BLaER1 (cell line): ENCODE measurements around the gene EPHX1.
"Not testable (repeated sequence)": the region's sequence is repeated elsewhere in the genome, so short reads cannot be mapped to it uniquely, and the experiment has no call there.

ENCODE experiments used
- H3K27ac ChIP-seq: shearing (Covaris generic); formaldehyde crosslinking; 2 replicates; pipeline ENCODE4 v1.8.1; 2022
- H3K27me3 ChIP-seq: shearing (Covaris generic); formaldehyde crosslinking; 2 replicates; pipeline ENCODE4 v1.8.1; 2022
- H3K36me3 ChIP-seq: shearing (Covaris generic); formaldehyde crosslinking; 2 replicates; pipeline ENCODE4 v1.8.1; 2022
- H3K4me1 ChIP-seq: shearing (Covaris generic); formaldehyde crosslinking; 2 replicates; pipeline ENCODE4 v1.8.1; 2022
- H3K4me2 ChIP-seq: shearing (Covaris generic); formaldehyde crosslinking; 2 replicates; pipeline ENCODE4 v1.8.1; 2022
- H3K4me3 ChIP-seq: shearing (Covaris generic); formaldehyde crosslinking; 2 replicates; pipeline ENCODE4 v1.8.1; 2022
- H3K9ac ChIP-seq: shearing (Covaris generic); formaldehyde crosslinking; 2 replicates; pipeline ENCODE4 v1.8.1; 2022
- H3K9me3 ChIP-seq: shearing (Covaris generic); formaldehyde crosslinking; 2 replicates; pipeline ENCODE4 v1.8.1; 2022
- H4K20me1 ChIP-seq: shearing (Covaris generic); formaldehyde crosslinking; 2 replicates; pipeline ENCODE4 v1.8.1; 2022
- Cebpa-rat ChIP-seq: shearing (Covaris generic); IDR thresholded peaks from 2 replicates; pipeline ENCODE4 v1.8.1; 2022

EPHX1 gene

DNA sequence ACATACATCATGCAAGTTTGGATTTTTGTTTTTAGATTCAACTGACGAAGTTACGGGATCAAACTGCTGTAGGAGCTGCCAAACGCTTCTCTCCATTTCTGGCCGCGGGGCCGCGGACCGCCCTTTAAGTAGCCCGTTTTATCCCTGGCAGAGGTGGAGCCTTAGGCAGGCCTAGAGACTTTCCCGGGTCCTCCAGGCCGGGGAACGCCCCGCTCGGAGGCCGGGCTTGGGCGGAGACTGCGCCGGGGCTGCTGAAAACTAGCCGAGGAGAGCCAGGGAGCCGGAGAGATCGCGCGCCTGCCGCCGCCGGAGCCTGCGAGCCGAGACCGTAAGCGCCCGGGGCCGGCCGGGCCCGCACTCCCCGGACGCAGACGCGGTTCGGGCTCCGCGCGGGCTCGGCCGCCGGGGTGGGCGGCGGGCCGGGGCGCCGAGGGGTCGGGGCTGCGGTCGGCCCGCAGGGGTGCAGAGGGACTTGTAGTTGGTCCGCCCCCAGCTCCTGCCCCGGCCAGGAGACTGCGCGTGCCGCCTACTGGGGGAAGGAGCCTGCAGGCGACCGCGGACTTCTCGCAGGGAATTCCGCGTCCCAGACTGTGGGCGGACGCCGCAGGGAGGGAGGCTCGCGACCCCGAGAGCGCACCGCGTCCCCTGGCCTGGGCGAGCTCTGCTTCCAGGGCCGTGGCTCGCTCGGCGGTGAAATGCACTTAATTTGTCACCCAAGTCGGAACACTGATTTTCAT, at the start of gene EPHX1:
TSS of gene EPHX1 (plus strand) at position 283 of the 737 bp plus-strand sequence. CDS start 18,606 bp downstream, outside the sequence.
- Histone ChIP-seq H4K20me1 (peaks cover 20% of the 10 kb centered on the region; the same call in 1 of the 2 replicates), H3K27ac (peak within 1 kb of the TSS; percentile 61), H3K4me2 (peak within 1 kb of the TSS; percentile 95), H3K4me1 (peaks cover 26% of the 10 kb centered on the region), H3K27me3 (no peaks in the 10 kb centered on the region; the same call in 1 of the 2 replicates), H3K9ac (peak within 1 kb of the TSS; percentile 80), H3K9me3 (no peaks in the 10 kb centered on the region), H3K4me3 (peak within 1 kb of the TSS; percentile 79), H3K36me3 (no peaks in the 10 kb centered on the region)
- TF ChIP-seq Cebpa-rat, result no peak

DNA sequence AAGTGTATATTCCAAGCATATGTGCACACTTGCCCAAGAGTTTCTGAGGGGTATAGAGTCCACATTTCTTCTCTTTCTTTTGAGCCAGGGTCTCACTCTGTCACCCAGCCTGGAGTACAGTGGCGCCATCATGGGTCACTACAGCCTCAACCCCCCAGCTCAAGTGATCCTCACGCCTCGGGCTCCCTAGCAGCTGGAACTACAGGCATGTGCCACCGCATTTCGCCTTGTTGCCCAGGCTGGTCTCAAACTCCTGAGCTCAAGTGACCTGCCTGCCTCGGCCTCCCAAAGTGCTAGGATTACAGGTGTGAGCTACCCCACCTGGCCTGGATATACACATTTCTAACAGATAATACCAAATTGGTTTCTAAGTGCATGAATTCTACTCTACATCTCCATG, 49.4 kb upstream of the EPHX1 start:
- no peak overlapping the region for H3K9ac ChIP-seq
- TF ChIP-seq Cebpa-rat, result no peak
- H3K4me3 ChIP-seq, result no peak overlapping the region

DNA sequence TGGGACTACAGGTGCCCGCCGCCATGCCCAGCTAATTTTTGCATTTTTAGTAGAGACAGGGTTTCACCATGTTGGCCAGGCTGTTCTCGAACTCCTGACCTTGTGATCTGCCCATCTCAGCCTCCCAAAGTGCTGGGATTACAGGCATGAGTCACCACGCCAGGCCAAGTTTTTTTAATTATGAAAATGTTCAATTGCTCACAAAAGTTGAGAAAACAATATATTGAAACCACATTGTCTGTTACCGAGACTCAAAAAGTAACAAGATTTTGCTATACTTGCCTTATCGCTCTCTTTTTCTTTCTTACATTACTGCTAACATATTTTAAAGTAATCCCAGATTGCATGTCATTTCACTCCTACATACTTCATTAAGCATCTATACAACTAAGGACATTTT, 48.5 kb upstream of the EPHX1 start:
- H4K20me1 ChIP-seq, H3K36me3 ChIP-seq, H3K9ac ChIP-seq, H3K4me3 ChIP-seq, H3K27ac ChIP-seq, H3K27me3 ChIP-seq, H3K4me2 ChIP-seq, H3K9me3 ChIP-seq: not testable (repeated sequence)
- peaks cover 20% of the 10 kb centered on the region for H3K4me1 ChIP-seq

More for the DNA sequence above, 49.4 kb upstream of the EPHX1 start:
- H3K27ac ChIP-seq, result no peak overlapping the region
- H3K36me3 ChIP-seq, result no peaks in the 10 kb centered on the region
- H3K27me3 ChIP-seq, result no peaks in the 10 kb centered on the region
- H3K4me2 ChIP-seq, result no peak overlapping the region
- H3K4me1 ChIP-seq, result peaks cover 21% of the 10 kb centered on the region
- H4K20me1 ChIP-seq, result no peaks in the 10 kb centered on the region
- no peaks in the 10 kb centered on the region for H3K9me3 ChIP-seq

DNA sequence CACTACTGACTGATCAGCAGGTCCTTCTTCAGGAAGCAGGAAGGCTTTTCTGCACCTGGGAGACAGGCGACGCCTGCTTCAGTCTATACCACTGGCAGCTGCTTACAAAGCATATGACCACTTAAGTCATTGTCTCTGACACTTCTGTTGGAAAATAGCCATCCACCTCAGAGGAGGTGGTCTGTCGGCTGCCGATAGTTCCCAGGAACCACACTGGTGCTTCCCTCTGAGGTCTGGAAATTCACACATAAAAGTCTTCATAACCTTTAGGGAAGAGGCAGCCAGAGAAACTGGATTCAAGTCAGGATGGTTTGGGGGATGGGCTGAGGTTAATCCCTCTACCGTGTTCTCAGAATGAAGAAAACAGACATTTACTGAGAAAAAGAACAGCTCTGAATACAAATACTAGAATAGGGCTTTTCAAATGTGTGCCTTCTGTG, 47.9 kb upstream of the EPHX1 start:
- Histone ChIP-seq H3K27ac (no peak overlapping the region), H3K4me2 (no peak overlapping the region), H3K9ac (no peak overlapping the region)

DNA sequence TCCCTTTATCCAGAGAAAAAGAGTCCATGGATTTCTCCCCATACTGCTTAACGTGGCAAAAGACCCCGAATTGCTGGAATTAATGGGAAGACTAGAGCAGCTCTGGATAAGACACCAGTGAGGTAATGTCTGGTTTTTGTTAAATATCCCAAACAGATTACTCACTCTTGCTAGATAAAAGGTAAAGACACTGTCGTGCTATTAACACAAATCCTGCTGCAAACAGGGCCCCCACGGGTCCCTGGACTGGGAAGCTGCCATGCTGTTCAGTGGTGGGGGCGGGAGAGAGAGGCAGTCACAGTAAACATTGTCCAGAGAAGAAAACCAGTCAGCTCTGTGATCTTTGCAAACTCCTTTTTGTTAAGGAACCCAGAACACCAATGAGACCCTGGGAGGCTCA, 47.5 kb upstream of the EPHX1 start:
- no peaks in the 10 kb centered on the region for H3K9me3 ChIP-seq
- no peaks in the 10 kb centered on the region for H4K20me1 ChIP-seq
- no peaks in the 10 kb centered on the region for H3K36me3 ChIP-seq
- H3K4me3 ChIP-seq, result no peak overlapping the region
- H3K4me2 ChIP-seq, result no peak overlapping the region
- H3K27me3 ChIP-seq, result no peaks in the 10 kb centered on the region
- no peak for TF ChIP-seq Cebpa-rat
- no peak overlapping the region for H3K27ac ChIP-seq
- peaks cover 31% of the 10 kb centered on the region for H3K4me1 ChIP-seq
- no peak overlapping the region for H3K9ac ChIP-seq

More for the DNA sequence above, 47.9 kb upstream of the EPHX1 start:
- Histone ChIP-seq H4K20me1 (no peaks in the 10 kb centered on the region), H3K4me1 (peaks cover 27% of the 10 kb centered on the region), H3K36me3 (no peaks in the 10 kb centered on the region), H3K4me3 (no peak overlapping the region), H3K27me3 (no peaks in the 10 kb centered on the region), H3K9me3 (no peaks in the 10 kb centered on the region)
- TF ChIP-seq Cebpa-rat, result no peak

DNA sequence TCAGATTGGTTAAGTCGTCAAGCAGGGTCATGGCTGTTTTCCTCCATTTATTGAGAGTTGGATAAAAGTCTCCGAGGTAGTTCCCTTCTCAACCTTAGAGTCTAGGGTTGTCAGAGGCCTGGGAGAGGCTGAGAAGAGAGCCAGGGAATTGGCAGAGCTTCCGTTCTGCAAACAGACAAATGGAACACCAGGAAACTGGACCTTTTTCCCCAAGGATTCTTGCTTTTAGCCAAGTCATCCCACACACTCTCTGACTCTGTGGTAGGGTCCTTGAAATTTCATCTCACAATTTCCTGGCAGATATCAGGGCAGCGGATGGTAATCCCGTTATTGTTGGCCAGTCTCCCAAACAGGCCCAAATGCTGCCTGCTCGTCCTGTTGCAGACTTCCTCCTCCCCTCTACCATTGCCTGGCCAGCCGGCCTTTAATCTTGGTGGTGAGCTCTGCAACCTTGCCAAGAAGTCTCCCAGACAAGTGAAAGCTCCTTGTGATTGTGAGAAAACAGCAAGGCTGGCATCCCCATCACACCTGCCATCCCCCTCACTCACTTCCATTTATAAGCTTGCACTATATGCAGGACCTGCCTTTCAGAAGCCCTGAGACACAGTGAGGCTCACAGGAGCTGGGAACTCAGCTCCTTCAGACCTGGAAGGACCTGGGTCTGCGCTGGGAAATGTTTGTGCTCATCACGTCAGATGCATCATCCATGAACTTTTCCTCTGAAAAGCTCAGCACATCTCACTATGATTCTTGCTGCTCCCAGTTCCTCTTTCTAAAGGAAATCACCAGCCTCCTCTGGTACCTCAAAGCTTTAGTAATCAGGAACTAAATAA, 46.0 kb upstream of the EPHX1 start:
- H3K27ac ChIP-seq, result no peak overlapping the region
- H3K4me2 ChIP-seq, result peak overlapping the region; percentile 18
- no peak overlapping the region for H3K9ac ChIP-seq
- TF ChIP-seq Cebpa-rat, result no peak
- no peaks in the 10 kb centered on the region for H3K27me3 ChIP-seq
- peaks cover 37% of the 10 kb centered on the region for H3K4me1 ChIP-seq
- no peak overlapping the region for H3K4me3 ChIP-seq
- no peaks in the 10 kb centered on the region for H4K20me1 ChIP-seq
- no peaks in the 10 kb centered on the region for H3K36me3 ChIP-seq
- H3K9me3 ChIP-seq, result no peaks in the 10 kb centered on the region

DNA sequence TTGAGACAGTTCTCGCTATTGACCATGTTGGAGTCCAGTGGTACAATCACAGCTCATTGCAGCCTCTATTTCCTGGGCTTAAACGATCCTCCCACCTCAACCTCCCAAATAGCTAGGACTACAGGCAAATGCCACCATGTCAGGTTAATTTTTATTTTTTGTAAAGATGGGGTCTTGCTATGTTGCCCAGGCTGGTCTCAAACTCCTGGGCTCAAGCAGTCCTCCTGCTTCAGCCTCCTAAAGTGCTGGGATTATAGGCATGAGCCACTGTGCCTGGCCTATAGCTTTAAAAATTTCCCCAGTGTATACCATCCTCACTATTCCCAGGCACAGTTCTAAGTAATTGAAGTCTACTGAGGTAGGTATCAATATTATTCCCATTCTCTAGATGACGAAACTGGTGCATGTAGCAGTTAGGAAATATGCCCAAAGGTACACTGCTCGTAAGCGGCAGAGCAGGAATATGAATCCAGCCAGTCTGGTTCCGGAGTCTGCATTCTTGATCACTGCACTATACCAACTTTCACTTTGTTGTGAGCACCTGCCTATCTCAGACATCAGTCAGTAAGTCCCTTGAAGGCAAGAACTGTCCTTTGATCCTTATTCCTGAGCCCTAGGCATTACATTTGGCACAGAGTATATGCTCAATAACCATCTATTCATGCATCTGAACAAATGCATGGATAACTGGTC, 43.8 kb upstream of the EPHX1 start:
- no peak overlapping the region for H3K27ac ChIP-seq
- H3K4me1 ChIP-seq, result peaks cover 45% of the 10 kb centered on the region
- H3K9ac ChIP-seq, result no peak overlapping the region
- no peaks in the 10 kb centered on the region for H3K9me3 ChIP-seq
- no peak for TF ChIP-seq Cebpa-rat
- H3K4me3 ChIP-seq, result no peak overlapping the region
- H4K20me1 ChIP-seq, result no peaks in the 10 kb centered on the region
- no peaks in the 10 kb centered on the region for H3K36me3 ChIP-seq
- H3K4me2 ChIP-seq, result peak overlapping the region; percentile 74; the same call in 1 of the 2 replicates
- no peaks in the 10 kb centered on the region for H3K27me3 ChIP-seq

DNA sequence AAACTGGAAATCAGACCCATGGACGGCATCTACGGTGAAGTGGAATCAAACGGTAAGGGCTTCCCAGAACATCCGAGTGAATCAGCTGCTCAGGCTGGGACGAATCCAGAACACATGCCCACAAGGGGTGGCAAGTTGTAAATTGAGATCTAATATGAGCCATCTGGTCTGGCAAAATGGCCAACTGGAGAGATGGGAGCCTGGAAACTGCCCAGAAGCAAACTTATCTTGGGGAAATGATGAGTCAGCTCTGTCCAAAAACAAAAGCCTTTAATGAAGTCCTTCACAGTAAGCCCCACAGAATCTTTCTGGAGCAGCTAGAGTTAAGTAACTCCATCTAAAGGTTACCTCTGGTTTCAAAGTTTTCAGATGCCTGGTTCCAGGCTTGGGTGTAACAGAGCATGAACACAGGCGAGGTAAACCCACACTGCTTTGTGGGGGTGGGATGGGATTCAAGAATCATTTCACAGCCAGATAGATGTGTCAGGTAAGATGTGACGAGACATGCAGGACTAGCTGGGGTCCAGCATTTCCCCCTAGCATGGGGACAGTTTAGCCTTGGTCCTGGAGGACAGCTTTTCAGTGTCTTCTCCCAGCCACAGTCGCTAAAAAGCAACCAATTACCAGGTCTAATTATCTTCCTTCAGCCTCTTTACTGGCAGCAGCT, 42.8 kb upstream of the EPHX1 start:
- Histone ChIP-seq H3K4me2 (peak overlapping the region; percentile 74), H3K4me3 (no peak overlapping the region), H3K27me3 (no peaks in the 10 kb centered on the region), H3K27ac (peak overlapping the region; percentile 72), H3K9ac (peak overlapping the region; percentile 47; the same call in 1 of the 2 replicates), H4K20me1 (no peaks in the 10 kb centered on the region), H3K9me3 (no peaks in the 10 kb centered on the region), H3K4me1 (peaks cover 51% of the 10 kb centered on the region), H3K36me3 (no peaks in the 10 kb centered on the region)
- no peak for TF ChIP-seq Cebpa-rat
